HG03460 (cell line): ENCODE results near the gene CENPP.
"Not testable (repeated sequence)": the region's sequence is repeated elsewhere in the genome, so short reads cannot be mapped to it uniquely, and the experiment has no call there.

Source experiments
- ATAC-seq: cut with Tn5 transposase; IDR thresholded peaks from one replicate; pipeline ENCODE4 v1.9.1; 2021; ENCODE audit not compliant: unreplicated experiment

CENPP gene

DNA sequence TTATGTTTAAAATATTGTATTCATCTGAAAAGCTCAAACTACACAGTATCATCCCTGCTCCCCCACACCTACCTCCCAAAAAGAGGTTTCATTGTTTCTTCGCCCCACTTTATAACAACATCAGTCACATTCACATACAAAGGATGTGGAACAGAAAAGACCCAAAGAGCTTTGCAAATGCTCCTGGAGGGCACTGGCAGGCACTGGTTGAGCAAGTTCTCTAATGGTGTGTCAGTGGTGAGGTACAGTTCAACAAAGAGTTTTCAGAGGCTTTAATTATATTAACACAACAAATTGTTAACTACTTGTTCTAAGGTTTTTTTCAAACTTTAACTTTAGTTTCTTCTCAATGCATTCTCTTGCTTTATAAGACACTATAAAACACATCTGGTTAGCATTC lies 264.2 kb downstream of the CENPP start:
- no peak for ATAC-seq

DNA sequence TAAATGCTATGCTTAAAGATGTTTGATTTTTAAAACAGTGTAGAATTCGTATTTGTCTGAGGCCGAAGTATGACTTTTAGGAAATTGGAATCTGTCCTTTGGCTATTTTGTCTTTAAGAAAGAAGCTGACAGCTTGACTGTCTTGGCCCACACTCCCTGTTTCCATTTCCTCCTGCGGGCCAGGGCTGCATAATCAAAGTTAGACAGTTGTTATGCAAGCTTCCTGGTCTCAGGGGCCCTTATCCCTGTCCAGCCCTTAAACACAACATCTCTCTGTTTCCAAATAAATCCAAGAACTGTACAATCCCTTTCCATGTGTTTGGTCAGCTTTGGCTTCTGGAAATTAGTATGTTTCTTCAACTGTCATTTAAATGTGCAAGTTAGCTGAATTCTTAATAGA lies 264.6 kb downstream of the CENPP start:
- ATAC-seq = no peak

DNA sequence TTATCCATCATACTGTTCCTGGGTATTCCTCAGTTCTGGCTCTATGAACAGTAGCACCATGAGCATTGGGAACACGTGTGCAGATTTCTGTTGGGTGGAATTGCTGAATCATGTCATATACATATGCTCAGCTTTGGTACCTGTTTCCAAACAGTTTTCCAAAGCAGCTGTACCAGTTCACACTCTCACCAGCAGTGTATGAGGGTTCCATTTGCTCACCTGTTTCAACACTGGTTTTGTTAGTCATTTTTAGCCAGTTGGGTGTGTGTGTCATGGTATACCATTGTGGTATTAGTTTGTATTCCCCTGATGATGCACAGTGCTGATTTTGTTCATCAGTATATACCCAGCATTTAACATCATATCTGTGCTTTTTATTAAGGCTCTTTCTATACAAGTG lies 266.8 kb downstream of the CENPP start:
- ATAC-seq = no peak

DNA sequence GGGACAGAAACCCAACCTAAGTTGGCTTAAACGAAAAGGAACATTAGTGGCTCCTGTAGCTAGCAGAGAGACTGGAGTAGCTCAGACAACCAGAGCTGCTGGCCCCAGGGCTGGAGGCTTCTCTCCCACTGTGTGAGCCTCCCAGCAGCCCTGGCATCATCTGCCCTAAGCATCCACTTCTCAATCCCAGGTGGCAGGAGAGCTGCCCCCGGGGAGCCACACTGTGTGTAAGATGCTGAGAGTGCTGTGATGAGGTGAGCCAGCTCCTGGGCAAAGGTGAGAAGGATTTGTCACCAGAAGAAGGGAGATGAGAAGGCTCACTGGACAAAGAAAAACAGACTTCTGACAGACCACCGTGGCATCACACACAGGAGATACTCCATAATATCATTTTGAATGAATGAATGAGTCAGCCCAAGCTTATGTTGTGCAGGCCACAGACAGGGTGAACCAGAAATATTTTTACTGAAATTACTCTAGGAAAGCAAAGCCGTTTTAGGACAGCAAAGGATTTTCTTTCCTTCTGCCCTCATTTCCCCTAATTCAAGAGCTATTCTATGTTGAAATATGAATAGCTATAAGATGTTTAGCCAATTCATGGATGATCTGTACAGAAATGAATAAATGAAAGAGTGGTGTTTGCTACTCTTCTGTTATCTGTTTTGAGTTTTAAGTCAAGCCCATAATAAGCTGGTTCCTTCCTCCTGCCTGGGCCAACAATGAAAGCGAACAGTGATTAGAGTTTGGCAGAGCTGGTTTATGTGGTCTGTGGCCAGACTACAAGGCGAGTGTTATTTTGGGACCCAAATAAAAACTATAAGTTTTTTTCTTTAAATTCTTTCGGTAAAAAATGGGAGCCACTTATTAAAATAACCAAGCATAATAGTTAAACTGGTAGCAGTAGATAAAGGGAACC lies 267.5 kb downstream of the CENPP start:
- no peak for ATAC-seq

DNA sequence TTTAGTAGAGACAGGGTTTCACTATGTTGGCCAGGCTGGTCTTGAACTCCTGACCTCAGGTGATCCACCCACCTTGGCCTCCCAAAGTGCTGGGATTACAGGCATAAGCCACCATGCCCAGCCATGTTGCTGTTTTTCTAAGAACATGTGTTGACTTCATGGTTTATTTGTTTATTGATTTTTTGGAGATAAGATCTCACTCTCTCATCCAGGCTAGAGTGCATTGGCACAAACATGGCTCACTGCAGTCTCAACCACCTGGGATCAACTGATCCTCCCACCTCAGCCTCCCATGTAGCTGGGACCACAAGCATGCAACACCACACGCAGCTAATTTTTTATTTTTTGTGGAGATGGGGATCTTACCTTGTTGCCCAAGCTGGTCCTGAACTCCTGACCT lies 269.3 kb downstream of the CENPP start:
- ATAC-seq = not testable (repeated sequence)

DNA sequence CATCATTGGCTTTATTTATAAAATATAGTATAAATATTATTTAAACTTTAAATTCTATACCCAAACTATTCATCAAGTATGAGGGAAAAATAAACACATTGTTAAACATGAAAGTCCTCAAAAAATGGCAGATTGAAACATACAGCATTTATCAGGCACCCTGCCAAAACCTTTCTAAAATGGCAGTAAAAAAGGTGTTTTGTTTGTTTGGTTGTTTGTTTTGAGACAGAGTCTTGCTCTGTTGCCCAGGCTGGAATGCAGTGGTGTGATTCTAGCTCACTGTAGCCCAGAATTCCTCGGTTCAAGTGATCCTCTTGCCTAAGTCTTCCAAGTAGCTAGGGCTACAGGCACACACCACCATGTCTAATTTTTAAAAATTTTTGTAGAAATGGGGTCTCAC lies 270.2 kb downstream of the CENPP start:
- ATAC-seq = no peak

DNA sequence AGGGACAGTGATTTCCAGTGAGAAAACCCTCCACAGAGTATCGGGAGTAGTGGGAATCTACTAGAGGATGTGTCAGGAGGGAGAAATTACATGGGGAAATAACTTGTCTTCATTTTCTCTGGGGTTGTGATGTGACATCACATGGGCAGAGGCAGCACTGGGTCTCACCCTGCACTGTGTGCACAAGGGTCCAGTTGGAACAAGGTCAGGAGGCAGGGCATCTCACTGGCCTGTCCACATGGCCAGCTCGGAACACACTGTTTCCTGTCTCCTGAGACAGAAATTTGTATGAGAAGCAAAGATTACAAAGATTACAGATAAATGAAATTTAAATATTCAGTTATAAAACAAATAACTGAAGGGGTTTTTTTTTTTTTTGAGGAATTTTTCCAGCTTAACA lies 272.6 kb downstream of the CENPP start:
- ATAC-seq = no peak

DNA sequence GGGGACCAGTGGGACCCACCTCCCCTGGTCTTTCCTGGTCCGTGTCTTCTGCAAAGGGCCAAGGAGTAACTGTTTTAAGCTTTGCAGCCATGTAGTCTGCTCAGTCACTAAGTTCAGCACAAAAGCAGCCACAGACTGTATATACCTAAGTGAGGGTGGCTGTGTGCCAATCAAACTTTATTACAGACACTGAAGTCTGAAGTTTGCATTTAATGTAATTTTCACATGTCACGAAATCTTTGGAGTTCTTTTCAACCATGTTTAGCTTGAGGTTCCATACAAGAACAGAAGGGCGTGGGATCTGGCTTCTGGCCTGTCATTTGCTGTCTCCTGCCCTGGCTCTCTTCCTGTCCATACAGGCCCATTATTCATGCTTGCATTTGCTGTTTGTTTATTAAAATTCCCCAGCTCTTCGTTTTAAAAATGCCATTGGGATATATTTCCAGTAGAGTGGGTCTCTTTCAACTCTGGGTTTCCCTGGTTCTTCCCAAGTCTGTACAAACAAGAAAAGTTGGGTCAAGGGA lies 274.2 kb downstream of the CENPP start:
- ATAC-seq = no peak

DNA sequence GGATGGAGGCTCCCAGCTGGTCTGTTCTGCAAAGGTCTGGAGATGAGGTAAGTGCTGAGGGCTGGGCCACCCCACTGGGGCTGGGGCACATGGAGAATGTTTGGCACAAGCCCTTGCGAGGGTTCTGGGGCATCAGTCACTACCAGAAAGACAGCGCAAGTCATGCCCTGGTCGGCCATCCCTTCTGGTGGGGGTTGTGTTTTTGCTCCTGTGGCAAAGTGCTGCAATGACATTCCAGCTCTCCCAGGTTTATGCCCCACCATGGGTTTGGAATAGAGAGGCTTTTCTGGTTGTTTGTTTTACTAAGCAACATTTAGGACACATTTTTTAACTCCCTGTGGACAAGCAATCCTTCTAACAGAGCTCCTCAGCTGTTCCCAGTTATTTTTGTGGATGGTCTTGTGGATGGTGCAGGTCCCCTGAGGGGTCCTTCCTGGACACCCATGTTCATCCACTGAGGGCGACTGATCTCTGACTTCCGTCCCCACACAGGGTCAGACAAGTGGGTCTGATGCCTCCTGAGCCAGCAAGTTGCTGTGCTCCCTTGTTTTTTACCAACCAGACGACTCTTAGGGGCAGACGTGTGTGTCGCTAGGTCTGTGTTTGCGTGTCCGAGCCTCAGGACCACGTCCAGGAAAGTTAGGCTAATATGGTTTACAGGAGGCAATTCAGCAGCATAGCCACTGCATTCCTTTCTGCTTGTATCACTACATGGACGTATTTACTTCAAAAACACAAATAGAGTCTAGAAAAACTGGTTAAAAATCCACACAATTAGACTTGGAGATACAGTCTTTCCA lies 274.9 kb downstream of the CENPP start:
- no peak for ATAC-seq

DNA sequence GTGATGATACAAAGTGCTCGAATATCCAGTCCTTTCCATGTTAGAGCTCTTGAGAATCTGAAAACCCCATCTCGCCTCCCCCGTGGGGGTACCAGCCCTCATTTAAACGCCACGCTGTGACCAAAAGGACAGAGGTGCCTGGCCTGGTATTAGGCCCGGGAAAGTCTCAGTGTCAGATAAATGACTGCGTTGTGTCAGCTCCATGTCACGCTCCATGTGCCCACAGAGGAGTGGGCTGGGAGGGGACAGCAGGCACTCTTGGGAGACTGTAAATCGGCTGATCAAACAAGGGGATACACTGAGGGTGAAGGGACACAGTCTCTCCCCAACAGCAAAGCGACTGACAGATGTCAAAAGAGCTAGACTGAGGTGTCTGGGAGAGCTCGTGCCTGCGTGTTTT lies 275.7 kb downstream of the CENPP start:
- no peak for ATAC-seq

DNA sequence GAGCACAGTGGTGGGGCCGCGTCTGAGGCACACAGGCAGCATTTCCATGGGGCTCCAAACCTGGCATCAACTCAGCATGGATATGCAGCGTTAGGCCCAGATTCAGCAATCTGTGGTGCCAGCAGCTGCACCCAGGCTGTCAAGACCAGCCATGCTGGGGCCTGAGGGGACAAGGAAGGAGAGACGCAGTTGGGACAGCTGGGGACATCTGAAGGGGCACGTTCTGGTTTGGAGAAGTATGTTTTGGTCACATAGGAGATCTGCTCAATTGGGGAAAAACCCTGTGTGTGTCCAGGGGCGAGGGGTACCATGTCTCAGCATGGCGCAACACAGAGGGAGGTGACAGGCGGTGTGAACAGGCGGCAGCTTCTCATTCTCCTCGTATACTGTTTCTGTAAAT lies 276.7 kb downstream of the CENPP start:
- ATAC-seq = no peak

DNA sequence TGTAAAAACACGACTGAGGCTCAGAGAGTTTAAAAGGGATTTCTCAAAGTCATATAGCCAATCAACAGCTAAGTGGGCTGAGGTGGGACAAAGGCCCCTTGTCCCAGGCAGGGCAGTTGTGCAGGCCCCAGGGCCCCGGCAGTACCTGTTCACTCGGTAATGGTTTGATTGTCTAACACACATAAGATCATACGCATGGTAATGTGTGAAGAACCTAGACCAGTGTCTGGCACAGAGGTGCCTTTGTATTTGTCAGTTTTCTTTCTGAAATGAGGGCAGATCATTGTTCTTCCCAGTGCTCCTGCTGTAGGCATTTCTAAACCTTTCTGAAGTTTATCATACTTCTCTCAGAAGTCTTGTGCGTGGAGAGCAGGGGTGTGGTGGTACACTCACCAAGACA lies 277.3 kb downstream of the CENPP start:
- no peak for ATAC-seq

DNA sequence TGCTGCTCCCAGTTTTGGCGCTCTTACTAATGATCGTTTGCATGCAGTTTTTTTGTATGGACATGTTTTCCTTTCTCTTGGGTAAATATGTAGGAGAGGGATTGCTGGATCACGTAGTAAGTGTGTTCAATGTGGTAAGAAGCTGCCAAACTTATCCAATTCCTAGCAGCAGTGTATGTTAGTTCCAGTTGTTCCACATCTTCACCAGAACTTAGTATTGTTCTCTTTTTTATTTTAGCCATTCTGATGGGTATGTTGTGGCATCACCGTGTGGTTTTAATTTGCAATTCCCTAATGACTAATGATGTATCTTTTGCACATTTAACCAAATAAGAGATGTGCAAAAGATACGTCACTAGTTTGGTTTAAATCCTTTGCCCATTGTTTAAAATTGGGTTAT lies 278.2 kb downstream of the CENPP start:
- ATAC-seq = no peak

DNA sequence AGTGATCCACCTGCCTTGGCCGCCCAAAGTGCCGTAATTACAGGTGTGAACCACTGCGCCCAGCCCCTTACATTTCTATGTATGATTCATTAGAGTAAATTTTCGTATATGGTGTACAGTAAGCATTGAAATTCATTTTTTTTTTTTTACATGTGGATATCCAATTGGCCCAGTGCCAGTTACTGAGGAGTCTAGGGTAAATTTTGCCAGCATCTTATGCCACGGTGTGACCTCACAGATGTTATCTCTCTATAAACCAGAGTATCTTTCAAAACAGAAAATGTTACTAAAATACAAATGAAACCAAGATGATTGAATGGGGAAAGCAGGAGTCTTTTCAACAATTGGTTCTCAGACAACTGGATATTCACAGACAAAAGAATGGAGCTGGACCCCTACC lies 279.5 kb downstream of the CENPP start:
- no peak for ATAC-seq

DNA sequence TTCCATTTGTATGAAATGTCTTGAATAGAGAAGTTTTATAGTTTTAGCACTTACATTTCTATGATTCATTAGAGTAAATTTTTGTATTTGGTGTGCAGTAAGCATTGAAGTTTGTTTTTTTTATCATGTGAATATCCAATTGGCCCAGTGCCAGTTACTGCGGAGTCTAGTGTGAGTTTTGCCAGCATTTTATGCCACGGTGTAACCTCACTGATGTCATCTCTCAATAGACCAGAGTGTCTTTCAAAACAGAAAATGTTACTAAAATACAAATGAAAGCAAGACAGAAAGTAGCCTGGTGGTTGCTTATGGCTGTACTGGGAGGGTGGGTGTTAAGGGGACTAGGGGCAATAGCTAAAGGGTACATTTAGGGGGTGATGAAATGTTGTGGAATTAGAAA lies 281.3 kb downstream of the CENPP start:
- no peak for ATAC-seq

DNA sequence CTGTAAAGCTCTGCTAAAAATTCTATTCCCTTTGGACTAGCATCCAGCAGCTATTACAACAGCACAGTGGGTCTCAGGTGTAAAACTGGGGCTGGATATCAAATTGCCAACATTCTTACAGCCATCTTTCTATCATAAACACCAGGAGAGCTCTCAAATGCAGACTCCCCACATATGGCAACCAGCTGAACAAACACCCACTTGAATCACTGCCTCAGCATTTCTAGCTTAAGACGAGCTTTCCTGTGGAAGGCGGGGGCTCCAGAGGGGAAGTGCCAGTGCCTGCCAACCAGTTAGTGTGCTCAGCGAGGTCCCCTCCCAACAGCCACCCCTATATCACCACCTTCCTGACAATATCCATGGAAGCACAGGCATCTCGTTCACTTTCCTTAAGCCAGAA lies 282.0 kb downstream of the CENPP start:
- ATAC-seq = no peak

DNA sequence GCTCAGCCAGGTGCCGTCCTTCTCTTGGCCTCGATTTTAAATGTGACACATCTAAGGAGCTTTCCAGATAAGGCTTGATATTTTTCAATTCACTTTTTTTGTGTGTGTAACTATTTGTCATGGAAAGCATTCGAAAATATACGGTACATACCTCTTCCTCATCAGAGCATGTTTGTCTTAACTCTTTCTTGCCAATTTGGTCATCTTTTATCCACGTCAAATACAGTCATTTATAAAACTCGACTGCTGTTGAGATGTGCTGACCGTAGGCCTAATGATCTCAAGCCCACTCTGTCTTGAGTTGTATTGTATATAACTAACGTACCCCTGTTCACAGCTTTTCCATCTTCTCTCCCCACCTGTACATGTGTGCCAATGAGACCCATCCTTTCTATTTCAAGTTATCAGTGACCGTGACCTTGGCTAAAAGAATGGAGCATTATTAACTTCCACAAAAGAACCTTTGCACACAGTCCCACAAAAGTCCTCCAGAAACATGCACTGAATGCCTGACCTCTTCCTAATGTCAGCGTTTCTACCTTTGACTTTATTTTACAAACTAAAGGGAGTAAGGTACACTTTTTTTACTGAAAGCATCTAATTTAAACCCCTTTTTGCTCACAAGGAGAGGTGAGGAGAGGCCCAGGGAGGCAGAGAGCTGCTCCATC lies 282.6 kb downstream of the CENPP start:
- ATAC-seq = no peak

DNA sequence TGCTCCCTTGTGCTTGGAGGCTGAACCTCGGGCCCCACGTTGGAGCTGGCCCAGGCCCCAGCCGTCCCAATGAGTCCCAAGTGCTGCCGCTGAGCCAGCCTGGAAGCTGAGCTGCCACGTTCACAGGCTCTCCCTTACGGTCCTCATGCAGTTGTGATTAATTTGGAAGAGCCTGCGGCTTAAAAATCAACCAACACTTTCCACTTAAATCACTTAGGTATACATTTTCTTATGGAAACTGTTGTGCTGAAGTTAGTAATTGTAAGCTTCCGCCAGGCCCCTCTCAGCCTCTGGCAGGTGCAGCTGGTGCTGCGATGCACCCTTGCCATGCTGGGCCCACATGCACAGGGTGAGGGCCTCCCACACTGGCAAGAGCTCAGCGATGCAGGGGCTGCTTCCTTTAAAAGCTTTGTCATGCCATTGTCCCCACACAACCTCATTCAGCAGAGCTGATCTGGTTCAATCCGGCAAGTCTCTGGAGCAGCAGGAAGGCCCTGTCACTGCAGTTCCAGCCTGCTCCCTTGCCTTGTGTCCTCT lies 283.2 kb downstream of the CENPP start:
- ATAC-seq = no peak

DNA sequence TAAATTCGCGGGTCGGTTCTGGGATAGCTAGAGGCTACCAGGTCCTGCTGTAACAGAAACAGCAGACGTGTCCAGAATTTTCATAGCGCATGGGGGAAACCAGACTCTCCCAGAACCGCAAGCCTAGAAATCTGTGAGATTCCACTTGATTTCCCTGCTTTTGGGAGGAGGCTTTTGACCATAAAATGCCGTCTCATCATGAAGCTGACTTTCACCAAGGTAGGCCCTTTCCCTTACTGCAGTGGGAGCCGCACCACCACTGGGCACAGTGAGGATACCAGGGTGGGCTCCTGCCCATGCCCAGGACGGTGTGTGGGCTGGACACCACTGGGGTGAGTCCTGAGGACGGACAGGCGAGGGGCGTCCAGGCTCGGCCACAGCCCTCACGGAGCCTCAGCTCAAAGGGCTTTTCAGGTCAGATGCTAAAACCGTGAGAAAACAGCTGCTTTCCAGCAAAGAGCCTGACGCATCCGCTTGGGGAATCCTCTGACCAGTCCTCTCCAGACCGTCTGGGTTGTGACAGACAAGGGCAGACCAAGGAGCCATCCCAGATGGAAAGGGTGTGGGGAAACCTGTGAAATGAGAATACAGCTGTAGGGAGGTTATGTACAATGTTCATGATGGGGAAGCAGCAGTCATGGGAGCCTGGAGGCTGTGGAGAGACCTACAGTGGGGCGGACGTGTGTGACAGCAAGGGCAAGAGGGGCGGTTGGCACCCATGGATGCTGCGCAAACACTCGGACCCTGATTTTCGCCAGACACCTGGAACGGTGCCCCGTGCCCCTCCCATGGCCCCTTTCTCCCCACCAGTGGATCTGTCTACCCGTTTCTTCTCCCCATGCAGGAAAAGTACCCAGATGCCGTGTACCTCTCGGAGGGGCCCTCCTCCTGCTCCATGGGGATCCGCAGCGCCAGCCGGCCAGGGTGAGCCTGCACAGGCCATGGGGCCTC lies 285.0 kb downstream of the CENPP start:
- no peak for ATAC-seq

DNA sequence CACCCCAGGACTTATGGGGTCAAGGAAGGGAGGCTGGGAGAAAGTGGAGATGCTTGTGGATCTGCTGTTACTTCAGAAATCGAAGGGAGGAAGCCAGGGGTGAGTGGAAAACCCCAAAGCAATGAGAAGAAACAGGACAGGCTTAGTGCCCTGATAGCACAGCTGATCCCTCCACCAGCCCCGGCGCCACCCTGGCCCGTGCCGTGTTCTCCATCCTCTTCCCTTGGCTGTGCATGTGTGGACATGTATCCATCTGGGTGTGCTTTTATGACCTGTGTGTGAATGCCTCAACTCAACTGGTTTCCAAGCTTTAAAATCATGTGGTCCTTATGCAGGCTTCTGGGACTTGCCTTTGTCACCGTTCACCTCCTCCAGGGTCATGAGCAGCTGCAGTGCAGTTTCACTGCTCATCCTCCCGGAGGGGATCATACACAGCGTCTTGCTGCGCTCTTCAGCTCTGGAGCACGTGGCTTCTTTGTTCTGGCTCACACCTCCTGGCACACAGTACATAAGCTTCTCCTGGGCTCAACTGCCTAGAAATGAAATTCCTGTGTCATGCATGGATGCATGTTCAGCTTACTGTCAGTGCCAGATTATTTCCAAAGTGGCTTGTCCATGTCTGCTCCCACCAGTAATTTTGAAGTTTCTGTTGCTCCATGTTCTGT lies 286.0 kb downstream of the CENPP start:
- no peak for ATAC-seq
